ENCODE measurements around the gene COQ10A. TPM values are rescaled to one million over a fixed set of nuclear protein-coding genes. Genes with fewer than 3 reads are reported as not detected.

Gene COQ10A
- total RNA-seq, result 10 to 100 TPM; 15.9 to 17.6 TPM

- Histone ChIP-seq H3K4me3 (peak within 1 kb of the TSS; percentile 56 to 75), H3K4me1 (replicated peaks) (peaks cover 4% of the 10 kb centered on the region), H3K27ac (peak within 1 kb of the TSS; percentile 91 to 93), H3K27me3 (replicated peaks; ENCODE audit: insufficient read depth) (no peaks in the 10 kb centered on the region), H3K36me3 (no peaks in the 10 kb centered on the region), H3K9me3 (no peaks in the 10 kb centered on the region)
- intact Hi-C loops (cut with DNase I), result no loop called here
- peak; percentile 90 for DNase-seq (ENCODE audit: low spot score)
- TF ChIP-seq POLR2A (IDR thresholded peaks at IDR 0.05), result peak; percentile 81
- TF ChIP-seq, protein P1, sequence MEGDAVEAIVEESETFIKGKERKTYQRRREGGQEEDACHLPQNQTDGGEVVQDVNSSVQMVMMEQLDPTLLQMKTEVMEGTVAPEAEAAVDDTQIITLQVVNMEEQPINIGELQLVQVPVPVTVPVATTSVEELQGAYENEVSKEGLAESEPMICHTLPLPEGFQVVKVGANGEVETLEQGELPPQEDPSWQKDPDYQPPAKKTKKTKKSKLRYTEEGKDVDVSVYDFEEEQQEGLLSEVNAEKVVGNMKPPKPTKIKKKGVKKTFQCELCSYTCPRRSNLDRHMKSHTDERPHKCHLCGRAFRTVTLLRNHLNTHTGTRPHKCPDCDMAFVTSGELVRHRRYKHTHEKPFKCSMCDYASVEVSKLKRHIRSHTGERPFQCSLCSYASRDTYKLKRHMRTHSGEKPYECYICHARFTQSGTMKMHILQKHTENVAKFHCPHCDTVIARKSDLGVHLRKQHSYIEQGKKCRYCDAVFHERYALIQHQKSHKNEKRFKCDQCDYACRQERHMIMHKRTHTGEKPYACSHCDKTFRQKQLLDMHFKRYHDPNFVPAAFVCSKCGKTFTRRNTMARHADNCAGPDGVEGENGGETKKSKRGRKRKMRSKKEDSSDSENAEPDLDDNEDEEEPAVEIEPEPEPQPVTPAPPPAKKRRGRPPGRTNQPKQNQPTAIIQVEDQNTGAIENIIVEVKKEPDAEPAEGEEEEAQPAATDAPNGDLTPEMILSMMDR (IDR thresholded peaks at IDR 0.05), result peak; percentile 25 to 85 (median 70)
- TF ChIP-seq POLR2AphosphoS5 (IDR thresholded peaks at IDR 0.05), result peak; percentile 92
- under 1% methylated on average over 59 of the region's 68 CpGs for WGBS
These were observed at the start of gene COQ10A for GRCh38 chr12:56266693-56267442. TSS of gene COQ10A (plus strand) at chr12:56266942. CDS start at chr12:56267119, 177 bp downstream.

GRCh38 chr12:56219840-56220239, 46.9 kb upstream of the COQ10A start:
- TF ChIP-seq, protein P1 (IDR thresholded peaks at IDR 0.05), result no peak
- no peak for TF ChIP-seq POLR2AphosphoS5 (IDR thresholded peaks at IDR 0.05)
- no peak for TF ChIP-seq POLR2A (IDR thresholded peaks at IDR 0.05)
- peak overlapping the region; percentile 99 for H3K27ac ChIP-seq
- H3K9me3 ChIP-seq, result no peaks in the 10 kb centered on the region
- no peaks in the 10 kb centered on the region for H3K27me3 ChIP-seq (replicated peaks; ENCODE audit: insufficient read depth)
- peak overlapping the region in 1 of 2 donors; percentile 74 for H3K4me3 ChIP-seq
- WGBS, result 89% methylated on average over 9 of the region's 9 CpGs
- DNase-seq (ENCODE audit: low spot score), result no peak
- intact Hi-C loops (cut with DNase I), result no loop called here
- H3K36me3 ChIP-seq, result peaks cover 0 to 2% of the 10 kb centered on the region in 2 donors
- no peaks in the 10 kb centered on the region for H3K4me1 ChIP-seq (replicated peaks)

GRCh38 chr12:56220611-56221231, 46.0 kb upstream of the COQ10A start:
- H3K4me1 ChIP-seq (replicated peaks), result no peaks in the 10 kb centered on the region
- intact Hi-C loops (cut with DNase I), result no loop called here
- H3K9me3 ChIP-seq, result no peaks in the 10 kb centered on the region
- peak overlapping the region; percentile 74 to 93 for H3K4me3 ChIP-seq
- 4% methylated on average over 10 of the region's 10 CpGs for WGBS
- DNase-seq (ENCODE audit: low spot score), result no peak
- peak overlapping the region; percentile 99 for H3K27ac ChIP-seq
- peak; percentile 10 for TF ChIP-seq POLR2AphosphoS5 (IDR thresholded peaks at IDR 0.05)
- no peak for TF ChIP-seq POLR2A (IDR thresholded peaks at IDR 0.05)
- no peaks in the 10 kb centered on the region for H3K27me3 ChIP-seq (replicated peaks; ENCODE audit: insufficient read depth)
- H3K36me3 ChIP-seq, result no peaks in the 10 kb centered on the region

DNA sequence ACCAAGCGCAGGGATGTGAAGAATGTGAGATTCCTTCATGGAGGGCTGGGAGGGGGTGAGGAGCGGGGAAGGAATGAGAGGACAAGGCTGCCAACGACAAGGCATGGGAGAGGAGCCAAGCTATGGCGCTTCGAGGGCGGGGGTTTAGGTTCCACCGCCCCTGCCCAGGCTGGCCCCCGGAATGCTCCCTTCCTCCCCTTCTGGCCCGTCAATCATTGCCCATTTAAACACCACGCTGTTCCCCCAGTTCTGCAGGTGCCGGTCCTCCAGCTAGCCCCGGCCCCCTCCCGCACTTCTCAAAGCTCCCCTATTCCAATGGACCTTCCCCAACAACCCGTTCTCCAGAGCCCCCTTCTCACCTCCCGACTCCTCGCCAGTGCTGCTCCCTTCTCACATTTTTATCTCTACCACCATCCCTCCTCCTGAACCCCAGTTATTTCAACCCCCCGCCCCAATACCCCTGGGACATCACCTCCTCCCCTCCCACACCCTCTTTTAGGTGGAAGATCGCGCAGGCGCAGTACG, 45.4 kb upstream of the COQ10A start:
- TF ChIP-seq, protein P1 (IDR thresholded peaks at IDR 0.05), result no peak
- TF ChIP-seq POLR2A (IDR thresholded peaks at IDR 0.05), result no peak
- no peak for TF ChIP-seq POLR2AphosphoS5 (IDR thresholded peaks at IDR 0.05)
- intact Hi-C loops (cut with DNase I), result no loop called here
- H3K4me1 ChIP-seq (replicated peaks), result no peaks in the 10 kb centered on the region

DNA sequence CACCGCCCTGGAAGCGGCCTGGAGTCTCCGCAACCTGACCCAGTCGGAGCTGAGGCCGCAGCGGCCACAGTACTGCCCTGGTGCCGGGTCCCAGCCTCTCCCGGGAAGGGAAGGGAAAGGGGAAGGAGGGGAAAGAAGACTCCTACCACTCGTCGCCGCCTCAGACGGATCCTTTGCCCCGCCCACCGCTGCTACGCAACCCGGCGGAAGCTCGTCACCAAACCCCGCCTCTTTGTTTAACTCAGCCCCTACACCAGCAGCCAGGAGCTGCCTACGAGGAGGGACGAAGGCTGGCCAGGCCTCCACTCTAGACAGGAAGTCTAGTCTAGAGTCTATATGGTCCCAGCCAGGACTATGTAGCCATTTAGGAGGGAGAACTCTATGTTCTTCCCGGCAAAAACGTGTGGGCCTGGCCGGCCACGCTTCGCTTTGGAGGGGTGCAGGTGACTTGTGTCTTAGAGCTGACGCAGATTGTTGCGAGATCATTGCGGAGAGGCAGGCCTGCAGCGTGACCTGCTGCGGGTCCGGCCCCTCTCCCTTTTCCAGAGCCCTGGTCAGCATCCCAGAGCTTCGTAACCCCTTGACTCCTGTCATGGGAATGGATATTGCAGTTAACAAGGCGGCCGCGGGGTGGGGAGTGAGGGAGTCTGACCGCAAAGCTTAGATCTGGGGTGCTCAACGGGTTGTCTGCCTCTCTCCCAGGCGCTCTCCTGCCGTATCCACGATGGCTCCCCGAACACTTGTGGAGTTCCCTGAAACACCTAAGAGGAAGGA, 44.8 kb upstream of the COQ10A start, which contains the start of gene RNF41:
Gene RNF41, minus strand, starts transcription at position 166 of the 774 bp plus-strand sequence. CDS start 7,875 bp downstream, outside the sequence.
- Histone ChIP-seq H3K4me3 (peak within 1 kb of the TSS; percentile 74 to 93), H3K27me3 (replicated peaks; ENCODE audit: insufficient read depth) (no peaks in the 10 kb centered on the region), H3K36me3 (no peaks in the 10 kb centered on the region), H3K27ac (peak within 1 kb of the TSS; percentile 99), H3K4me1 (replicated peaks) (no peaks in the 10 kb centered on the region), H3K9me3 (no peaks in the 10 kb centered on the region)
- intact Hi-C loops (cut with DNase I), result no loop called here
- peak; percentile 98 for DNase-seq (ENCODE audit: low spot score)
- peak; percentile 100 for TF ChIP-seq POLR2AphosphoS5 (IDR thresholded peaks at IDR 0.05)
- TF ChIP-seq, protein P1 (IDR thresholded peaks at IDR 0.05), result peak in 2 of 4 experiments; percentile 27 to 42
- peak; percentile 99 for TF ChIP-seq POLR2A (IDR thresholded peaks at IDR 0.05)
- WGBS, result 1% methylated on average over 42 of the region's 42 CpGs

More for the DNA sequence above, 45.4 kb upstream of the COQ10A start:
- peak overlapping the region; percentile 99 for H3K27ac ChIP-seq
- 0% methylated on average over 21 of the region's 21 CpGs for WGBS
- peak; percentile 53 for DNase-seq (ENCODE audit: low spot score)
- H3K9me3 ChIP-seq, result no peaks in the 10 kb centered on the region
- no peaks in the 10 kb centered on the region for H3K27me3 ChIP-seq (replicated peaks; ENCODE audit: insufficient read depth)
- no peaks in the 10 kb centered on the region for H3K36me3 ChIP-seq
- peak overlapping the region; percentile 74 to 93 for H3K4me3 ChIP-seq
